ENCODE results near the gene CA10.

Gene CA10

DNA sequence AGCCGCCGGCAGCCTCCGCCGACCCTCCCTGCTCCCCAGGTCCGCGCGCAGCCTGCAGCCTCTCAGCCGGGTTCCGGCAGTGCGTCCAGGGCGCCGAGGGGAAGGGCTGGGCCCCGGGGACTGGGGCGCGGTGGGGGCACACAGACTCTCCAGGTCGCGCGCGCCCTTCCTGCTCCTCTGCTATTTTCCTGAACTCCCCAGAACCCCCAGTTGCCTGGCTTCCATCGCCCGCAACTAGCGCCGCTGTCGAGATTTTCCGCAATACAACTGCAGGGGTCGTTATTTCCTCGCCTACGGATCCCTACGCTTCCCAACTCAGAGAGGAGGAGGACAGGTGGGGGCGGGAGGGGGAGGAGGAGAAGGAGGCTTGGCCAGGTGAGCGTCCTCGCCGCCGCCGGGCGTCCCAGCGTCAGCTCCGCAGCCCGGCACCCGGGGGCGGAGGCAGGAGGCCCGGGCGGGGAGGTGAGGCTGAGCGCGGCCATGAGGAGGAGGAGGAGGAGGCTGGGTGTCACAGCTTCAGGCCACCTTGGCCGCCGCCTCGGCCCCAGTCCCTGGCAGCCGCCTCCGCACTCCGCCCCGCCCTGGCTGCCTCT, at the start of gene CA10:
TSS of gene CA10 (minus strand) at position 265 of the 593 bp plus-strand sequence.
- in situ Hi-C loops (cut with MboI; ENCODE audit: low sequenced_read_pairs, unreplicated experiment): no loop called here
- TF ChIP-seq CTCF (IDR thresholded peaks at IDR 0.05; ENCODE audit: borderline replicate concordance, control extremely low read depth, extremely low read depth, insufficient read depth, missing control alignments): no peak
- no peak for DNase-seq (ENCODE audit: low spot score)

GRCh38 chr17:52207796-52208195, 49.3 kb upstream of the CA10 start:
- no peak for DNase-seq (ENCODE audit: low spot score)
- TF ChIP-seq CTCF (IDR thresholded peaks at IDR 0.05; ENCODE audit: borderline replicate concordance, control extremely low read depth, extremely low read depth, insufficient read depth, missing control alignments): no peak
- in situ Hi-C loops (cut with MboI; ENCODE audit: low sequenced_read_pairs, unreplicated experiment): no loop called here

- in situ Hi-C loops (cut with MboI; ENCODE audit: low sequenced_read_pairs, unreplicated experiment): no loop called here
- no peak for TF ChIP-seq CTCF (IDR thresholded peaks at IDR 0.05; ENCODE audit: borderline replicate concordance, control extremely low read depth, extremely low read depth, insufficient read depth, missing control alignments)
- no peak for DNase-seq (ENCODE audit: low spot score)
These were observed 44.1 kb upstream of the CA10 start for GRCh38 chr17:52202520-52203080.

DNA sequence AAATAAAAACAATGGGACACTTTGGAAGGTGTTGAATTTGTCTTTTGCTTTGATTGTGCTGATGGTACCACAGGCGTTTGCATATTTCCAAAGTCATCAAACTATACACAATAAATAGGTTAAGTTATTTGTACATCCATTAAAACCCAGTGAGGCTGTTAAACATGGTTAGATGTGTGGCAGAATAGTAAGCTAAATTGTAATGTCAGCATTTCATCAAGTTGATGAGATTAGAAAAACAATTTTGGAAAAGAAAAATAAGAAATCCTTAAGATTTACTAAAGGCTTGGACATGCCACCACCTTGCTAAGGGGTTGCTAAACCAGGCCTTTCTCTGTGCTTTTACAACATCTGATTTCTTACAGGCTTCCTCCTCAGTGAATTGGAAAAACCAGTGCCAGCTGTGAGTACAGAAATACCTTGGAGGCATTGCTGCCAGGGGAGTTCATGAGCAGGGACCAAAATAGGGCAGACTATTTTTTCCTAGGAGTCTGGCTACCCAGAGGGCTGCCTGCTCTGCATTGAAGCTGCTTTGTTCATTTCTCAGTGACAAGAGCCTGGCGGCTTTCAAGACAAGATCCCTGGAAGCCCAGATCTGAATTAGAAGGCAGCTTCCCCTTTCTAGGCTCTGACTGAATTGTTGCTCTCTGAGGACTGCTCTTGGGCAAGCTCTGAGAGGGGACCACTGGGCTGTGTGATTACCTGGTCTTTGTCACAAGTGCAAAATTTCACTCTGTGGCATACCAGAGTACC, 43.4 kb upstream of the CA10 start:
- no peak for DNase-seq (ENCODE audit: low spot score)
- in situ Hi-C loops (cut with MboI; ENCODE audit: low sequenced_read_pairs, unreplicated experiment): no loop called here
- TF ChIP-seq CTCF (IDR thresholded peaks at IDR 0.05; ENCODE audit: borderline replicate concordance, control extremely low read depth, extremely low read depth, insufficient read depth, missing control alignments): no peak

DNA sequence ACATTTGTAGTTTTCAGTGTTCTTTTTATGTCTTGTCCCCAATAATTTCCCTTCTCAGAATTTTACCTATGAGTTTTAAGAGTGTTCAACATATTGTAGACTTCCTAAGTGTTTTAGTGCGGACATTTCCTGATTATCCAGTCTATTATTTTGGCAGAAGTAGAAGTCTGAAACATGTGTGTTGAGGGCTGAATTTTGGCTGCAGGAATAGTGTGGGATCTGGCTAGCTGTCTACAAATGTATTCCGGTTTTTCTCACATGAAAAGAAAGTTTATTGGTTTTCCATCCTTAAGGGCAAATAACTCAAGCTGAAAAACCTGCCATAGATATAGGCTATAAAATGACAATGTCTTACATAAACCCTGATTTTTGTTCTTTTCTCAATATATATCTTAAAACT, 33.0 kb upstream of the CA10 start:
- DNase-seq (ENCODE audit: low spot score): no peak
- in situ Hi-C loops (cut with MboI; ENCODE audit: low sequenced_read_pairs, unreplicated experiment): no loop called here
- TF ChIP-seq CTCF (IDR thresholded peaks at IDR 0.05; ENCODE audit: borderline replicate concordance, control extremely low read depth, extremely low read depth, insufficient read depth, missing control alignments): no peak

GRCh38 chr17:52181782-52182181, 23.3 kb upstream of the CA10 start:
- DNase-seq (ENCODE audit: low spot score): no peak
- in situ Hi-C loops (cut with MboI; ENCODE audit: low sequenced_read_pairs, unreplicated experiment): no loop called here
- no peak for TF ChIP-seq CTCF (IDR thresholded peaks at IDR 0.05; ENCODE audit: borderline replicate concordance, control extremely low read depth, extremely low read depth, insufficient read depth, missing control alignments)
